ENCODE measurements around the gene CREB3L1.
"Not testable (repeated sequence)": the region's sequence is repeated elsewhere in the genome, so short reads cannot be mapped to it uniquely, and the experiment has no call there.

Gene CREB3L1

DNA sequence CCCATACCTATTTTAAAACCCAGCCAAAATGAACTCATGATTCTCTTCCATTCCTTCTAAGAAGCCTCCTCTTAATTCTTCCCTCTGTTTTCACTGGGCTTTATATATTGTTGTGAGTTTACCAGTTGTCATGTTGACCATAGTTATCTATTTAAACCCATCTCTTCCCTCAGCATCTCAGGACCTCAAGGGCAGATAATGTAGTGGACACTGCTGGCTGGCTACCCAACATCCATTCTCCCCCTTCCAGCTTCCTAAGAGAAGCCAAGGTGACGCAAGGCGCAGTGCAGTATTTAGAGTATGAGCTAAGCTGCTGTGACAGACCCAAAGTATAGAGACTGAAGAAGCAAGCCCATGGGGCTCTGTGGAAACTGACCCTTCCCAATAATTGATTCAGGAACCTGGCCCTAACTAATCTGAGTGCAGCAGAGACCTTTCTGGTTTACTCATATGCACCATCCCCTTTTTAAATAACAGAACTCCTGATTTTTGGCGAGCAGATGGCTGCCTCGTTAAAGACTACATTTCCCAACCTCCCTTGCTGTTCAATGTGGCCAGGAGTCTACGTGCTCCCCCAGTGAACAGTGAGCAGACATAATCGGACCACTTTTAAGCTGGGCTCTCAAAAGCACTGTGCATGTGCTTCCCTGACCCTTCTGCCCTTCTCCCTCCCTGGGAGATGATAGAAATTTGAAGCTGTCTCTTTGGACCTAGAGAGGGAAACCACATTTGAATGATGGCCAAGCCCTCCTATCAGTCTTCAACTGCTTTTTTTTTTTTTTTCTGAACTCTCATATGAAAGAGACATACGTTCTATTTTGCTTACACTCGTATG lies 28.1 kb upstream of the CREB3L1 start:
- no peak for DNase-seq (ENCODE audit: low read depth)

DNA sequence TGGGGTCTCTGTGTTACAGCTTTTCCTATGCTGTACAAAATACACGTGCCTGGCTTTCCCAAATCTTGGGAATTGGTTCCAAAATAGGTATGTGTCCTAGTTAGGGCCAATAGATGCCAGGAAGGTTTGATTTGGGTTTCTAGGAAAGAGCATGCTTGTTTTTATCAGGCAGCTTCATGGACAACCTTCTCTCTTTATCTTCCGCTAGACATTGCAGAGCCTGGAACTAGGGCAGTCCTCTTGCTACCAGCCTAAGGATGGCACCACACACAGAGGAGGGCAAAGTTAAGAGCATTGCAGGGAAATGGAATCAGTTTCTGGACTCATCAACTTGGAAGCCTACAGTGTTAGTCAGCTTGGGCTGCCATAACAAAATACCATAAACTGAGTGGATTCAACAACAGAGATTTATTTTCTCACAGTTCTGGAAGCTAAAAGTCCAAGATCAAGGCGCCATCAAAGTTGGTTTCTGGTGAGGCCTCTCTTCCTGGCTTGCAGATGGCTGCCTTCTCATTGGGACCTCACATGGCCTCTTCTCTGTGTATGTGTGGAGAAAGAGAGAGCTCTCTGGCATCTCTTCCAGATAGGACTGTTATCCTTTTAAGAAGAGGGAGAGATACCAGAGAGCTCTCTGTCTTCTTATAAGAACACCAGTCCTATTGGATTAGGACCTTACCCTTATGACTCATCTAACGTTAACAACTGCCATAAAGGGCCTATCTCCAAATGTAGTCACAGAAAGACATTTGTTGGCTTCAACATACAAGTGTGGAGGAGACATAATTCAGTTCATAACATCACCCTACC lies 27.3 kb upstream of the CREB3L1 start:
- no peak for DNase-seq (ENCODE audit: low read depth)

DNA sequence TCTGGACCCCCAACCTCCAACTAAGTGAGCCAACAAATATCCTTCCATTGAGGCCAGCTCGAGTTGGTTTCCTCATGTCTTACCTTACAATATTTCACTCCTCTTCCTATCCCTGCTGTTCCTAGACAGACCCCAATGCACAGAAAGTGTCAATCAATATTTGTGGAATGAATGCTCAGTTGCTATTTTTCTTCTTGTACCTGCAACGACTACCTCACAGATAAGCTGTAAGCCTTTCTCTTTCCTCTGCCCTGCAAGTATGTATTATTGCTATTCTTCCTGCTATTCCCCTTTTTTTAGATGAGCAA lies 26.8 kb upstream of the CREB3L1 start:
- DNase-seq (ENCODE audit: low read depth), result no peak

DNA sequence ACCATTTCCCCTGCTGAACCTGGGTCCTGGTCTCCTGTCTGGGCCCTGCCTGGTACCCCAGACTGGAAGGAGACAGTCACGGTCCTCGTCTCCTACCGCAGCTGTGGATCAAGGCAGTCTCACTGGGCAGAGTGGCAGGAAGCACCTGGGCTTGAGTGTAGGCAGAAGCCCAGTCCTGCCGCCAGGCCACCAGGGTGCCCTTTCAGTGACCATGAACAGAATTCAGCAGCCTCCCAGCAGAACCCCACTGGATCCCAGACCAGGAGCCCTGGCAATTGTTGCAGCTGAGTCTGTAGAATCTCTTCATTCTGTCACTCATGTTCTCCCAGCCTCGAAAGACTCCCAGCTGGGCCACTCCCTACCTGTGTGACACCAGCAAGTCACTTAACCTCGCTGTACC lies 25.5 kb upstream of the CREB3L1 start:
- no peak for DNase-seq (ENCODE audit: low read depth)

DNA sequence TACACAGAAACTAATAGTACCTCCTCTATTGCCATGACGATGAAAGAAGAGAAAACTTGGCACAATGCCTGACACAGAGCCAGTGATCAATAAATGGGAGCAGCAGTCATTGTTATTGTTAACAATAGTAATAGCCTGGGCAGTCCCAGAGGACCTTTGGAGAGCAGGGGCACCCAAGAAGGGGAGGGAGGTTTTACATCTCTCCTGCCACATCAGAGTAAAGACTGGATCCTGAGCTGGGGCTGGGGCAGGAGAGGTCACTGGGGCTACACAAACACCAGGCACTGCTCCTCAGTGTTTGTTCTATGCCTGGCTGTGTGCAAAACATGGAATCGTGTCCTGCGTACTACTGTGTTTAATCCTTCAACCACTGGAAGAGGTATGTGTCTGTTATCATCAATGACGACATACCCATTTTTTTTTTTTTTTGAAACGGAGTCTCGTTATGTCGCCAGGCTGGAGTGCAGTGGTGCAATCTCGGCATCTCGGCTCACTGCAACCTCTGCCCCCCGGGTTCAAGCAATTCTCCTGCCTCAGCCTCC lies 25.0 kb upstream of the CREB3L1 start:
- DNase-seq (ENCODE audit: low read depth), result no peak

DNA sequence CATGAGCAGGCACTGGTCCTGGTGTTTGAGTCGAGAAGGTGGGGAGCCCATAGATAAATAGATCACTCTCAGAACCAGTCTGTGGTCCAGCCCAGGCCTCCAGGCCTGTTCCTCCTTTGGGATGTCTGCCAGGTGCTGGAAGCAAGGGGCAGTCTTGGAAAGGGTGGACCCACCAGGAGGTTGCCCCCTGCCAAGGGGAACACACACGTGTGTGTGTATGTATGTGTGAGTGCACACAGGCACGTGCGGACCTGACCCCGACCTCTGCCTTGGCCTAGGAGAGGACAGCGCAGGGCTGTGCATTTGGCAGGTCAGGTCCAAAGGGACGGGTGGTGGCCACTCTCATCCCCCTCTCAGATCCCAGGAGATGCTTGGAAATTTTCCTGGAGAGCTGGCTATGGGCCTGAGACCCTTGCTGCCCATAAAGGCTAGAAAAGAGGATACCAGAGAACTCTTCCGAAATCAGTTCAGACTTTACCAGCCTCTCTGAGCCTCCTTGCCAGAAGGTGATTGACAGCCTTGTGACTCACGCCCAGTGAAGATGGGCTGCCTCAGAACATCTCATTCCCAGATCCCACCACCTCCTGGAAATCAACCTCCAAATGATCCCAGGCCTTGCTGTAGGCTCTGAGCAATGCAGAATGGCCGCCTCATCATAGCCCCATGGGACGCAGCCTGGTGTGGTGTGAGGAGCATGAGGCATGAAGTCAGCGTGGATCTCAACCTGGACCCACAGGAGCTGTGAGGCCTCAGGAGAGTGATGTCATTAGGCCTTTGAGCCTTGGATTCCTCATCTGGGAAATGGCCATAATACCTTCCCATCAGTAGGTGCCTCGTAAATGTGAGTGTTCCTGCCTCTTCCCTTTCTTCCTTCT lies 24.0 kb upstream of the CREB3L1 start:
- DNase-seq (ENCODE audit: low read depth), result no peak

DNA sequence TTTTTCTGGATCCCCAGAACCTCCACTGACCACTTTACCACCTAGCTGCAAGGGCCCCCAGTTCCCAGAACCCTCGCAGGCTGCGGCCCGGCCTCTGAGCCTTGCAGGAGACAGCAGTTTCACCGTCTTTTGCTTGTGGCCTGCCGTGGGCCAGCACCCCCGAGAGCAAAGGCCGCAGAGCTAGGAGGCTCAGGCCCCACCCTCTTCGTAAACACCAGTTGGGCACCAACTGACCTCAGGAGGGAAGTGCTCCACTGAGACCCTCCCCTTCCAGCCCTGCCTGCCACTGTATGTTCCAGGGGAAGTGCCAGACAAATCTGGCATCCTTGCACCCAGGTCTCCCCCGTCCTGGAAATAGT lies 23.4 kb upstream of the CREB3L1 start:
- DNase-seq (ENCODE audit: low read depth), result no peak

DNA sequence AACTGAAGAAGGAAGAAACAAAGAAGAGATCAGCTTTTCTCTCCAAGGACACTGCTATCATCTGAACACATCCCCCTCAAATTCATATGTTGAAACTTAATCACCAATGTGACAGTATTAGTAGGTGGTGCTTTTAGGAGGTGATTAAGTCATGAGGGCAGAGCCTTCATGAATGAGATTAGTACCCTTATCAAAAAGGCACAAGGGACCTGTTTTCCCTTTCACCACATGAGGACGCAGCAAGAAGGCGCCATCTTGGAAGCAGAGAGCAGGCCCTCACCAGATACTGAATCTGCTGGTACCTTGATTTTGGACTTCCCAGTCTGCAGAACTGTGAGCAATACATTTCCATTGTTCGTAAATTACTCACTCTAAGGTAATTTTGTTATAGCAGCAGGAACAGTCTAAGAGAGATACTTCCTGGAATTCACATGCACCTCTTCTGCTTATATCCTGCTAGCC lies 20.9 kb upstream of the CREB3L1 start:
- no peak for DNase-seq (ENCODE audit: low read depth)

DNA sequence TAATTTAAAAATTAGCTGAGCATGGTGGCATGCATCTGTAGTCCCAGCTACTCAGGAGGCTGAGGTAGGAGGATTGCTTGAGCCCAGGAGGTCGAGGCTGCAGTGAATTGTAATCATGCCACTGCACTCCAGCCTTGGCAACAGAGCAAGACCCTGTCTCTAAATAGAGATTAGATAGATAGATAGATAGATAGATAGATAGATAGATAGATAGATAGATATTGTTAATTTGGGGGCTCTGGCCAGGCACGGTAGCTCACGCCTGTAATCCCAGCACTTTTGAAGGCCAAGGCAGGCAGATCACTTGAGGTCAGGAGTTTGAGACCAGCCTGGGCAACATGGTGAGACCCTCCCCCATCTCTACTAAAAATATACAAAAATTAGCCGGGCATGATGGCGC lies 18.1 kb upstream of the CREB3L1 start:
- not testable (repeated sequence) for DNase-seq (ENCODE audit: low read depth)

DNA sequence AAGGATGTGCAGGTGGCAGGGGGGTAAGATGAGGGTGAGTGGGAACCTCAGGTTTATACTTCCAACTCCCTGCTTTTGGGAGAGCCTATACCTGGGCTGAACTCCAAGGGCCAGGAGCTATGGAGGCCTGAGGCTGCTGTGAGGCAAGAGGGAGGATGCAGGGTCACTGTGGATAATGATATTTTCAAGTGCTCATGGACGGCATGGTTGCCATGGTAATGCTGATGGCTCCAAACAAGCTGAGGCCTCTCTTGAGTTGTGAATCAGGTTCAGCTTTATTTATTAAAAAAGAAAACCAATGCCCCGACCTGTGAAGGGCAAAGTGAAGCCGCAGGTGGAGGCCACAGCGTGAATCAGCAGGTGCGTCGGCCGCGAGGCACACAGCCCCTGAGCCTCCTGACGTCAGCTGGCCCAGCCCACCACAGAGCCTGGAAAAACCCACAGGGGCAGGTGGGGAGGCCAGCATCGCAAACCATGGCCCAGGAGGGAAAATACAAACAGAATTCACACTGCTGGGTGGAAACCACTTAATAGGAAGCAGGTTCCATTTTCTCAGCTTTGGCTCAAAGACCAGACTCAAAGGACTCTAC lies 17.4 kb upstream of the CREB3L1 start:
- no peak for DNase-seq (ENCODE audit: low read depth)

DNA sequence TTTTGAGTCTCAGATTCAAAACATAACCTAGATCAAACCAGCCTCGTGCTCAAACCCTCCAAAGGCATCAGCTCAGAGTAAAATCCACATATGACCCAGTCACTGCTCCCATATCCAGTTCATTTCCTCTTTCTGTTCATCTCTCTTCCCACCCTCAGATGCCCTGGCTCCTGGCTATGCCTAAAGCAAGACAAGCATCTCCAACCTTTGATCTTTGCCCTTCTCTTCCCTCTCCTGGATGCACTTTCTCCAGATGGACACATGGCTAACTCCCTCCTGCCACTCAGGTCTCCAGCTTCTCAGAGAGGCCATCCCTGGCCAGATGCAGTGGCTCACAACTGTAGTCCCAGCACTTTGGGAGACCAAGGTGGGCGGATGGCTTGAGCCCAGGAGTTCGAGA lies 14.3 kb upstream of the CREB3L1 start:
- DNase-seq (ENCODE audit: low read depth), result no peak

DNA sequence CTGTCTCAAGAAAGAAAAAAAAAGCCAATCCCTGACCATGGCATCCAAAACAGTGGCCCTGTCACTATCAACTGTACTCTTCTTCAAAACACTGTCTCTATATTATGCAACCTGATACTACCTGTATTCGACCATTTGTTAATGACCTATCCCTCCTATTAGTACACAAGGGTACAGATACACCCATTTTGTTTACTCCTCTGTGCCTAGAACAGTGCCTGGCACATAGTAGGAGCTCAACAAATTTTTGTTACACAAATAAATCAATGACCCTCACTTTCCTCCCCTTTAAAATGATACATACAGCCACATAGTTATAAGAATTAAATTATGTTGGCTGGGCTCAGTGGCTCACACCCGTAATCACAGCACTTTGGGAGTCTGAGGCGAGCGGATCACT lies 13.4 kb upstream of the CREB3L1 start:
- no peak for DNase-seq (ENCODE audit: low read depth)

DNA sequence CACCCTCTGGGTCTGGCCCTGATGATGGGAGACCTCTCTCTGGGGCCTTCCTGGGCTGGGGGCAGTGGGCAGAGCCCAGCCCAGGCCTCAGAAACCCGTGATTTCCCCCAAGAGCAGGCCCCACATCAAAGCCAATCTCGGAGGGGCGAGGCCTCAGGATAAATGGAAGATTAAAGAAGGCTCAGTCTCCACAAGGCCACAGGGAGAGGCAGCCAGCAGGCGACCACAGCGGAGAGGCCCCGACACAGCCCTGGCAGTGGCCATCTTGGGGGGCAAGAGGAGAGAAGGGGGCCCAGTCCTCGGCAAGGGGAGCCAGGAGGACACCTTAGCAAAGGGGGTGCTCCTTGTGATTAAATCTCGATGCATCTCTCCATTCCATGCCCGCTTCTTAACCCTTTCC lies 12.5 kb upstream of the CREB3L1 start:
- no peak for DNase-seq (ENCODE audit: low read depth)

DNA sequence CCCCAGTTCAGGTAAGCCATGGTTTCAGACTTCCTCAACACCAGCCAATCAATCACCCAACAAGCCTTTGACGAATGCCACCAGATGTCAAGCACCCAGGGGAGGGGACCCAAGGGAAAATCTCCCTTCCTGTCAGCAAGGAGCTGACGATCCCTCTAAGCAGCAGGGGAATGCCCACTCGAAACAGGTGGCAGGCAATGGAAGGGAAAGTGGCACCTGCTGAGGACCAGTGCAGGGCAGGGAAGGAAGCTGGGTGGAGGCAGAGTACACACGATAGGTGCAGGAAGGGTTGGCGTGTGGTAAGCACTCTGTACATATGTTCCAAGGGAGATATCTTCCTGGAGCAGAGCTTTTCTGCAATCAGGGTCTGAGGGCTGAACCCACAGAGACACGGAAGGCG lies 11.7 kb upstream of the CREB3L1 start:
- no peak for DNase-seq (ENCODE audit: low read depth)

DNA sequence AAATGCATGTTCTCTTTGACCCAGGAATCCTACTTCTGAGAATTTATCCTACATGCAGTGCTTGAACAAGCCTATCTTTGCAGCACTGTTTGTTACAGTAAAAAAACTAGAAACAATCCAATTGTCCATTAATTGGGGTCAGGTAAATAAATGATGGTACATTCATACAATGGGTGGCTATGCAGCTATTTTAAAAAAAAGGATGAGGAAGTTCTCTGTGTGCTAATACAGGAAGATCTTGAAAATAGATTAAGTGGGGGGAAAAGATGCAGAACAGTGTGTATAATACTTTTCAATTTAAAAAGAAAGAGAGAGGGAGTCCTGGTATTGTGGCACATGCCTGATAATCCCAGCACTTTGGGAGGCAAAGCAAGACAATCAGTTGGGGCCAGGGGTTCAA lies 9.5 kb upstream of the CREB3L1 start:
- DNase-seq (ENCODE audit: low read depth), result no peak

DNA sequence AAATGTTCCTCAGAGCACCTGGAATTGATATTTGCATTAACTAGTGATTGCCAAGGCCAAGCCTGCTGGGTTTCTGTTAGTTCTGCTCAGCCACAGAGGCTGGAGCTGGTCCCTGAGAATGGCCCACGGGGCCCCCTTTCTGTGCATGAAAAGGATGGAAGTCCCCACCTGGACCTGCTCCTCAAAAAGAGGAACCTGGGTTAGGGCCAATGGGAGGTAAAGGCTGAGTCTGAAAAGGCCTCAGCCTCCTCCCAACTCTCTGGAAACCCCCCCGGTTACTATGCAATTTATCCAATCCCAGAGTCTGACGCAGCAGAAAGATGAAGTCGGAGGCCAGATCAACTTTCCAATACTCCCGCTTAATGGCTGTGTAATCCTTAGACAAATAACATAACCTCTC lies 6.8 kb upstream of the CREB3L1 start:
- DNase-seq (ENCODE audit: low read depth), result no peak

DNA sequence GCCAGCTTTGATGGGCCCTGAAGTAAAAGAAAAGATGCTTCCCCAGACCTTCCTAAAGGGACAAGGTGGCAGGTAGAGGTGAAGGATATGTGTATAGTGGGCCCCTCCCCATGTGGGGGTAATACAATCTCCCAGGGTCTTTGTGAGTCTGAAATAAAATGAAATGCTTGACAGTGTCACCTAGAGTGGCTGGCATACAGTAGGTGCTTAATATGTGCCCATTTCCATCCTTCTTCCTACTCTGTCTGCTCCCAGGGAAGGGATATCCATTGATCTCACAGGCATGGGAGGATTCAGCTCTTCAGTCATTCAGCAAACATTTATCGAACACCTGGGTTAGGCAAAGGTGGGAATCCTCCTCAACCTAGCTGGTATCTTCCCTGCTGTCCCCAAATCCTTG lies 6.1 kb upstream of the CREB3L1 start:
- DNase-seq (ENCODE audit: low read depth), result no peak

DNA sequence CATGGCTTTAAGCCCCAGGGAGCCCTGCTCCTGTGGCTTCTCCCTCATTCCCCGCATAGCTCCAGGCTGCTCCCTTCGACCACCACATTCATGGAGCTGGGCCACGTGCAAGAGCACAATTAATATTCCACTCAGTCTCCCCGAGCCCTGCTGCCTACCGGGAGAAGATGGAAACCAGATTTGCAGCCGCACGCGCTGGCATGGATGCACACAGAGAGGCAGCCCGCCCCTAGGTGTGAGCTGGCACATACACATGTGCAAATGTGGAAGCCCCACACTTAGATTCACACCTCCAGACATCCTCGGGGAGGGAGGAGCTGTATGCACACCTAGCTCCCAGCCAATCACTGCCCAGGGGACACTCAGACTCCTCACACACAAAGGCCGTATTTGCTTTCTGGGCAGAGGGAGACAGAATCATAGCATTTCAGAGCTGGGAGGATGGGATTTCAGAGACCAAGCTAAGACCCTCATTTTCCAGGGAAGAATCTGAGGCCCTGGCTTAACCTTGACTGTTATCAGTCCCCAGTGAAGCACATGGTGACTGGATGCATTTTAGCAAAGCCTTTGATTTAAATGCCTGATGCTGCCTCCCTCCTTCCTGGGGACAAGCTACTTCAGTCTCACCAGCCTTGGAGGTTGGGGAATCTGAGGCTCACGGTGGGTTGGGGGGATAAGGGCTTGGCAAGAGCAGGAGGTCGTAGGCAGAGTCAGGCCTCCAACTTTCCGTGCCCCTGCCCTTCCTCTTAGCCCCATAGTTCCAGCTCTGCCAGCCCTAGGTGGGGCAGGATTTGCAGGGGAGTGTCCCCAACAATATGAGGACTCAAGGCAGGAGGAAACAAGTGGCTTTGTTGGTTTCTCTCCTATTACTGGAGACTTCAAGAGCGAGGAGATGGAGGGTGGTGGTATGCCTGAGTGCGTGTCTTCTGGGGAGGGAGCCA lies 5.3 kb upstream of the CREB3L1 start:
- DNase-seq (ENCODE audit: low read depth), result no peak

DNA sequence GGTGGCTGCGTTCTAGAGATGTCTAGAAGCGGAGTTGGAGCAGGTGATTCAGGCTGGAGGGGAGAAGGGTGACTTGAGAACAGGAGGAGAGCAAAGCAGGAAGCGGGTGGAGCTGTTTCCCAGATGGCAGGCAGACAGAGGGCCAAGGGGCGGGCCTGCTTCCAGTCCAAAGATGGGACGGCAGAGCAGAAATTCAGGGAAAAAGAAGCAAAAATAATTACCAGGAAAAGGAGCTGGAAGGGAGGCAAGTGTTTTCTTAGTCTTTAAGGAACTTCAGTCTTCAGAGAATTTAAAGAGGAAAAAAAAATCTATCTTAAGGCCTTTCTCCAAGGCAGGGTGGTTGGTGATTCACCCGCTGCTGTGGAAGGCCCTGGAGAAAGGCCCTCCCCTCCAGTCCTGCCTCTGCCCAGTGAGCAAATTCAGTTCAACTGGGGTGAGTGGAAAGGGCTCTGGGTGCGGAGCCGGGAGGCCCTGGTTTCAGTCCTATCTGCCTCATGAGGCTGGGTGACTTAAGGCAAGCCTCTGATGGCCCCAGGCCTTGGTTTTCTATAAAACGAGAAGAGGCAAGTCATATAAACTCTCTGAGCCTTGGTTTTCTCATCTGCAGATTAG lies 4.5 kb upstream of the CREB3L1 start:
- no peak for DNase-seq (ENCODE audit: low read depth)

DNA sequence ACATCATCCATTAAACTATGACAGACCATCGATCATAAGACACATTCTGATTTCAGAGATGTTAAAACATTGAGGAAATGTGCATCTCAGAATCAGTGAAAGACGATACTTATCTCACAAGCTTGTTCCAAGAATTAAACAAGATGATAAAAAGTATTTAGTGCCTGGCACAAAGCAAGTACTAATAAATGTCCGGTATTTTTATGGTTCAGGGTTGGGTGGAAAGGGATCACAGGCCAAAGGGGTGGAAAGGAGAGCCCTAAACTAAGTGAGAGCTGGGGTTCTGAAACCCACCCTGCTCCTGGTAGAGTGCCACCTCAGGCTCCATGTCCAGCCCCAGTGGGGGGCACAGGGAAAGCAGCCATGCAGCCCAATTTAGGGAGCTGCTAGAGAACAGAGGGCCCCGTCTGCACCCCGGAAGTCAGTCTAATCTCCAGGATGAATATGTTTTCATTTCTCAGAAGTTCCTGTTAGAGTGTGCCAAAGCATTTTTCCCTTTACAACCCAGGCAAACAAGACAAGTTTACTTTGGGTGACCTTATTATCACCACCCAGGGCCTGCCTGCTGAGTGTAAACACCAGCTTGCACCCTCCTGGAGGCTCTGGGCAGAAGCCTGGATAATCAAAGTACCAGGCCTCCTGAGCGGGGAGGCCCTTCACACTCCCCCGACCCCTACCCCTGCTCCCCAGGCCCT lies 3.8 kb upstream of the CREB3L1 start:
- no peak for DNase-seq (ENCODE audit: low read depth)
